Measurements from ENCODE around the gene ZNF787. TPM values are rescaled to one million over a fixed set of nuclear protein-coding genes. Genes with fewer than 3 reads are reported as not detected.
A peak's percentile ranks its signal among the peaks of the same experiment; 100 is the strongest.

The ZNF787 gene
- total RNA-seq, 2 donors from 2014 or later, result 19.0 to 24.7 TPM

GRCh38 chr19:56066152-56067023 is 54.7 kb downstream of the ZNF787 start:
- intact Hi-C loops (cut with DNase I), result no loop called here
- DNase-seq (ENCODE audit: low spot score), result peak; percentile 90

- intact Hi-C loops (cut with DNase I), result no loop called here
- no peak for DNase-seq (ENCODE audit: low spot score)
Measured at GRCh38 chr19:56053596-56053995, 67.5 kb downstream of the ZNF787 start.

Other genes starting within 250 kb of the ZNF787 start
- not detected for gene NLRP13, start 189.0 kb downstream of the ZNF787 start, total RNA-seq
- gene NLRP8, start 173.5 kb downstream of the ZNF787 start, total RNA-seq, result not detected
- gene NLRP5, start 134.5 kb downstream of the ZNF787 start, total RNA-seq, result not detected
- 10 to 100 TPM; 17.8 to 23.8 TPM for gene ZNF444, start 20.0 kb upstream of the ZNF787 start, total RNA-seq
- gene GALP, start 54.7 kb upstream of the ZNF787 start, total RNA-seq, result not detected
- not detected for gene ZSCAN5B, start 76.5 kb upstream of the ZNF787 start, total RNA-seq
- not detected for gene ZSCAN5C, start 81.0 kb upstream of the ZNF787 start, total RNA-seq
- gene EDDM13, start 151.5 kb upstream of the ZNF787 start, total RNA-seq, result not detected
- gene ZSCAN5A, start 193.5 kb upstream of the ZNF787 start, total RNA-seq, result 1 to 10 TPM; 8.5 to 10.0 TPM